DMS153 (cell line): ENCODE data around the gene CACNA2D1.

Experiments used
- DNase-seq: peaks from one replicate; lab custom pipeline; 2025; lab: John Stamatoyannopoulos, UW

The CACNA2D1 gene

DNA sequence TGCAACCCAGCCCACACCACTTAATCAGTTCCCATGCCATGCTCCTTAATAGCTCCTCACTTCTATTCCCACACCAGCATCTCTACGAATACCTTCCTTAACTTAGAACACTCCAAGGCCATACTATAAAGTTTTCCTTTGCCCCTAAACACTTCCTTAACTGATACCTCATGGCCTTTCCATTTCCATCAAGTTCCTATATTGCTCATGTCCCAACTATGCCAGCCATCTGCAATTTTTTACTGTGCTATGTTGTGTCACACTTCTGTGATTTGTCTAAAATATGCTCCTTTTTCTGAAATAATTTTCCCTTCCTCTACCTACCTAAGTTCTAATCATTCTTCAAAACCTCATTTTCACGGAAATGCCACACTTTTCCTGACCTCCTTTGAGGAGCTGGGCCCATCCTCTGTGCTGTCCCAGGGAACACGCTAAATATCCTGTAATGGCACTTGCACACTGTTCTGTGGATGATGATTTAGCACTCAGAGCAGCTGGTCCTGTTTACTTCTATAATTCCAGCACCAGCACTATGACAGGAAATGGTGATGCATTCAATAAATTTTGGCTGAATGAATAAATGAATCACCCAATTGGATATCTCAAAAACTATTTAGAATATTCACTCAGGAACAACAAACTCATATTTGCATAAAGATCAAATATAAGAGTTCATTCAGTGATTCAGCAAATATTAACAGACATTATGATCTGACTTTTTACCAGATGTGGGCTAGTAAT is 407.3 kb downstream of the CACNA2D1 start:
- DNase-seq, result no peak

DNA sequence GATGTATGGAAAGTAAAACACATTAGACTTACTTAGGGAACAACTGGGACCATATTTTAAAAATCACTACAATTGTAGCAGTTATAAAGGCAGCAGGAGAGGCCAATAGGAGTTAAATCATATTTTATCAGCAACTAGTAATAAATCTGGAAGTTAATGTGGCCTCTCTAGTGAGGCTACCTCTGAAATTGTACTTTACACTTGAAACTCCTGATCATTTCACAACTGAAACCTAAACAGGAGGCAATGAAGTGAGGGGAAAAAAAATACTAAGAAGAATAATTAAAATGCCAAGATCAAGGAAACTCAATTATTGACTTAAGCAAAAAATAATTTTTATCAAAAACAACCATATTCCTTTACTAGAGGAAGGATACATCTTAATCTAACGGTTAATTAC is 408.1 kb downstream of the CACNA2D1 start:
- no peak for DNase-seq

DNA sequence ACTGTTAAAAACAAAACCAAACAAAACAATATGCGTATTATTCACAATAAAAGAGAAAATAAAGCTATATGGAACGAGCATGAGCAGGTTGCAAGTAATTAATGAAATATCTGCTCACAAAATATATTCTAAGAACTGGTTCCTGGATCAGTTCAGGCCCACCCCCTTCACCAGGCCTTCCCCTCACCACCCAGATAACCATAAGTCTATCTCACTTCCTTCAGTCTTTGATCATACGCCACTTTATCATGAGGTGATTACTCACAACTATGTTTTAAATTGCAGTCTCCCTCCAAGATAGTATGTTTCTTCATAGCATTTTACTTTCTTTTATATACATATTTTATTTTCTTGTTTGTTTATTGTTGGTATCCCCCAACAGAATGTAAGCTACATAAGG is 410.7 kb downstream of the CACNA2D1 start:
- DNase-seq, result no peak

DNA sequence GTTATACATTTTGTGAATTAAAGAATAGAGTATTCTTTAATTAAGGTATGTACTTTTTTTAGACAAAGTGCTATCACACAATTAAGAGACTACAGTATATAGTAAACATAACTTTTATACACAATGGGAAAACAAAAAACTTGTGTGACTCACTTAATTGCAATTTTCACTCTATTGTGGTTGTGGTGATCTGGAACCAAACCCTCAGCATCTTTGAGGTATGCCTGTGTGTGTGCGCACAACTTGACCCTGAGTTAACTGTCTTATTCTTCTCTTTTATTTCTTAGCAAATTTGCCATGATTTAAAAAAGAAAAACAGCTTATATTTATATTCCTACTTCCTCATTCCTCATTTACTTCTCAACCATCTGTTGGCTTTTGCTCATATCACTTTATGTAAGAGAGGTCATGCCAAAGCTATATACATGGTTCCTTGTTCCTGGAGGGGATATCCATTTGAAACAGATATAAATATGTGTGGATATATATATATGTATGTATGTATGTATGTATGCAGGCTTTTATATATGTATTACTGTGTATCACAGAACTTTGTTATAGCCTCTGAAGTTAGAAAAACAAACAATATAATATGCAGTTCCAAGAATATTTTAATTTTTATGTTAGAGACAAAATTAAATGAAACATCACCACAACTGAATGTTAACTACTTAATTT is 414.2 kb downstream of the CACNA2D1 start:
- DNase-seq, result no peak

DNA sequence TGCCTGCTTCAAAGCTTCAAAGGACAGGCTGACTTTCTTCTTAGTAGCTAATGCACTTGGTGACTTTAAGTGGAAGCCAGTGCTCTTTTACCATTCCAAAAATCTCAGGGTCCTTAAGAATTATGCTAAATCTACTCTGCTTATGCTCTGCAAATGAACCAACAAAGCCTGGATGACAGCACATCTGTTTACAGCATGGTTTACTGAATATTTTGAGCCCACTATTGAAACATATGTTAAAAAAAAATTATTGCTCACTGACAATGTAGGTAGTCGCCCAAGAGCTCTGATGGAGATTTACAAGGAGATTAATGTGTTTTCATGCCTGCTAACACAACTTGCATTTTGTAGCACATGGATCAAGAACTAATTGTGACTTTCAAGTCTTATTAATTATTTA is 415.5 kb downstream of the CACNA2D1 start:
- DNase-seq, result no peak

DNA sequence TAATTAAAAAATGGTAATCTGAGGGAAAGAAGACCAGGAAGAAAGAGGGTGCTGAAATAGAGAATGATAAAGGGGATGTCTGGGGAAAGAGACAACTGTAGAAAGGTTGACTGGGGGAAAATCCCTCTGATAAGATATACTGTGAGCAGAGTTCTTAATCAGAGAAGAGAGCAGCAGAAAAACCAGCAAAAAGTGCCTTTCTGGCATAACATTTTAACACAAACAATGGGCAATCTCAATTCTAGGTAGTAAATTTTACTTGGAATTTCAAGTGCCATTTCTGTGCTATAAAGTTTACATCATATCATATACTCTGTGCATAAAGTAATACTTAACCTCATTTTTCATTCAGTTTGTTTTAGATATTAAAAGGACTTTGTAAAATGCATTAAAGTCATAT is 421.9 kb downstream of the CACNA2D1 start:
- DNase-seq, result no peak

DNA sequence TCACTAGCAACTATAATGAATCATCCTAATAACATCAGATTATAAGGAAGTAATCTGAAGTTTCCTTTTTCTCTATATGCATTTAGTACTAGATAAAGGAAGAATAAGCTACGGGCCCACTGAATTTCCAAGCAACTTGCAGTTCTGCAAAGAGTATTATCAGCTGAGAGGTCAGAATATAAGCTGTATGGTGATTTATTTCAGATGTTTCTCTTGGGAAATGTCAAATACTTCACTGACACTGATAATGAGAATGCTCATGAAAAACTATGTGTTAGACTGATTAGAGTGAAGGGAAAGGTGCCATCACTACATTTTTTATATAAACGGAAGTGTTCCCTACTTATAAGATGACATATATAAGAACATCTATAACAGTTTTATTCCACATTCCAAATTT is 422.5 kb downstream of the CACNA2D1 start:
- DNase-seq, result no peak

DNA sequence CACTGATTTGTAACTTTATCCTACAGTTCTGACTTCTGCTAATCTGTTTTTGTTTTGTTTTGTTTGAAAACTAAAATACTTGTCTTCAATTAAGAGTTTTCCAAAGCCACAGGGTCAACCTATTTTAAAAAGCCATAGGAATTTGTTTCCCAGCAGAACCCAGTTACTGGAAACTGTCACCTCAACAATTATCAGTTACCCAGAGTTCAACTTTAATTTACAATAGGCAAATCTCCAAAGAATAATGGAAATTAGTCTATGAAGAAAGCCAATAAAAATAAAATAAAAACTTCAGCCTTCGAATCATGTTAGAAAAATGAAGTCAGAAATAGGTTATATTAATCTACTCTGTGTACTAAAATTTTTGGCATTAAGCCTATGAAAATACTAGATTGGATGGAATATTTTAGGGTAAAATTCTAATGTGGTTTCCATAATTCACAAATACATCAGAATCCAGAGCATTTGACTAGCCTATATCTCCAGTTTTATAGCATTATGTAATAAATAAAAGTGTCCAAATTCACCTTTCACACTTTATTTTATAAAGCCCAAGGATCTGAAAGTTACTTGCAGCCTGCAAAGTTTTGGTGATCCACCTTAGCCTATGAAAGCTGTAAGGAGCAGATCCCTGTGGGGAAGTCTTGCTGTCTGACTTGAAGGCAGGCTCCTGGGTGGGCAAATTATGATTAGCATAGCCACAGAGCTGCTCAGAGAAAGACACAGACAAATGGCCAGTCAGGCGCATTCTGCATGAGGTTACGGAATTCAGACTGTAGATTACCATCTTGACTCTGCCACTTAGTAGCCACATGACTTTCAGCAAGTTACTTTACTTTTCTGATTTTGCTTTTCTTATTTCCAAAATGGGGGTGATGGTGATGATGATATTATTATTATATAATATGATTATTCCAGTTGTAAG is 423.8 kb downstream of the CACNA2D1 start:
- no peak for DNase-seq

DNA sequence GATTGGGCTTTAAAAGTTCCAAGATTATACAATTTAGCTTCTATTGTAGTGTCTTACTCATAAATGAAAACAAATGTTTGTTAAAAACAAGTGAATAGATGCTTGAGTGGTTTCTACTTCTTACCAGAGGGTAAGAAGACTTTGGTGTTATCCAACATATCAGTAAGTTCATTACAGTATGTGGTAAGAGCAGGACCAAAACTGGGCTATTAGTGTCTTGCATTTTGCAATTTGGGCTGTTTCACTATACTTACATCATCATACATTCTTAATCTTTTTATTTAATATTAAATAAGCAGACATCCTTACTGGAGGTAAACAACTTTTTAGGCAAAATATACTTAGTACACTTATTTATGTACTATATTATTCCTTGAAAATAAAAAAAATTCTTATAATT is 425.4 kb downstream of the CACNA2D1 start:
- no peak for DNase-seq

DNA sequence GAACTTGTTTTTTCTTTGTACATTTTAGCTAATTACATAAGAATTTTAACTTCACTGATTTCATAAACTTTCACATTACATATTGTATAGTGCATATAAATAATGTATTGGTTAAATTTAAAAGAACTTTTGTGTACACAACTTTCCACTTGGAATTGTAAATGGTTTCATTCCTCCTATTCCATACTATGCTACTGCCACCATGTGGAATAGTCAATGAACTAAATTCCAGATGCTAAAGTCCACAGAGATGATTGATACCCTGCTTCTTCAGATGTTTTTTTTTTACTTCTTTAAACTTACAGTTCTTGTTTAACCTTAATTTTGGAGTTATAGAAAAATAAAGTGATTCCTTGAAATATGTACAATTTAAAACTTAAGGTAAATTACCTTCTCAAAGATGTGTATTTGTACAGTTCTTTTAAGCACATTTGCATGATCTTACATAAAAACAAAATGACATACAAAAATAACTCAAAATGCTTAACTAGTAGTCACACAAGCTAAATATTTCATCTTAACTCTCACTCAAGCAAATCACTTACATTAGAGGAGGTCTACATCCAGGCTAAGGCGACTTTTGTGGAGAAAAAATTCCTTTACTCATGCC is 426.1 kb downstream of the CACNA2D1 start:
- no peak for DNase-seq

DNA sequence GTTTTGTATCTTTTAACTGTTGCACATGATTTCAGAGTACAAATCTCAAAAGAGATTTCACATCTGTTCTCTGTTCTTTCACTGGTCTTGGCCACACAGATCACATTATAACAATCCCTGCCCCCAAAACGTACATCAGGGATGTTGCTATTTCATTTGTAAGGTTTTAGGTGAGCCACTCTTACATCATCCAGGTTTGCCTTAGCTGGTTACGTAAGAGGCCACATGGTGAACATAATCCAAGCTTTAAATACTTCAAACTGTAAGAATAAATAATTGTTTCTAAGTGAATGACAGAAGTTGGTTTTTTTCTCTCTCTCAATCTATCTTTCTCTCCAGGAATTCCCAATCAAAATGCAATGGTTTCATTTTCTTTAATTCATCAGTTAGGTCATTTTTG is 427.8 kb downstream of the CACNA2D1 start:
- no peak for DNase-seq

DNA sequence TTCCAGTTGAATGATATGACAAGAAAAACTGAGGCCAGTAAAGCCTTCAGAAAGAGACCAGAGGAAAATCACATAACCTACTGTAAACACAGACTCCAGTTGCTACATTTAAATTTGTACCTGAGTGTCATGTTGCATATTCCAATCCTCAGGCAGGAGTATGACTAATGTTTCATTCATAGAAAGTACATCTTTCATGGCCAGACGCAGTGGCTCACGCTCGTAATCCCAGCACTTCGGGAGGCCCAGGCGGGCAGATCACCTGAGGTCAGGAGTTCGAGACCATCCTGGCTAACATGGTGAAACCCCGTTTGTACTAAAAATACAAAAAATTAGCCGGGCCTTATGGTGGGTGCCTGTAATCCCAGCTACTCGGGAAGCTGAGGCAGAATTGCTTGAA is 429.0 kb downstream of the CACNA2D1 start:
- peak; percentile 6 for DNase-seq

DNA sequence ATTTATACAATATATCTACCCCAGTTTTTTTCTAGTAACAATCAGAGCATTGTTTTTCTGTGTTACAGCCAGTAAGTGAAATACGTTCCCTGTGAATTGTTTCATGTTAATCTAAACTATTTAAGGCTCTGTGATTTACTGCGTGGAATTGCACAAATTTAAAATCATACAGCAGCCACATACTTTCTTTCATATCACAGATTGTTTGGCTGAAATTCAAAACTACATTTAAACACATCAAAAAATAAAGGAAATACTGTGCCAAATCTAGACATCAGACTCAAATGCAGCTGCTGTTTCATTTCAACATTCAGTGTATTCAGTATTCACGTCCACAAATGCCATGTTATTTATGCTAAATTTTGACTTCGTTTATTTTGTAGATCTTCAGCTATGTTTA is 431.1 kb downstream of the CACNA2D1 start:
- no peak for DNase-seq

DNA sequence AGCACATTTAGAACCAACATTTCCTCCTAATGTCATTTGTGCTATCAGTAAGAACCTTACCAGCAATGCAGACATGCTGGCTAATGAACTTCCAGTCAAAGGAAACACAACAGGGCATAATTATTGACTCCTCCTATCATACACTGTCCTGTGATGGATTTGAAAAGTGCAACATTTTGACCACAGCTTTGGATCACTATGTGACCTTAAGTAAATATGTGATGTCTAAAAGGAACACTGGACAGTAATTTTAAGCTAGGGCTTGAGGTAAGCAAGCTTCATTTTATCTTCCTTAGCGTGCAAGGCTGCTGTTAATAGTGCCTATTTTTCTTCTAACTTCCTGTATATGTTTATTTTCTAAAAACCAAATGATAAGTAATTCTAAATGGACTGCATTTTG is 433.2 kb downstream of the CACNA2D1 start:
- no peak for DNase-seq

DNA sequence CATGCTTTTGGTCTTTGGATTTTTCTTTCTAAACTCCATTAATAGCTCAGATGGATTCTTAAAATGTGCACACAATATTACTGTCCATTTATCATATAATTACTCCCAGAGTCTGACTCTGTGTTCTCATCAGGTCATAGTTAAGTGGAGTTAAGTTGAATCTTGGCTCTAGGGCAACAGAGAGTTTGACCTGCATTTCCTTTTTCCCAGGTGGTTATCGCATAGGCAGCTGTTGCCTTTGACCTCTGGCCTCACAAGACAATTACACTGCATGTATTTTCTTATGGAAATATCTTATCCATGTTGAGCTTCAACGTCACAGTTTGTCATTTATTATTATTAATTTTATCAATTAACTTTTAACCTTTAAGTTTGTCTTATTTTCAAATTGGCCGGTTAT is 436.3 kb downstream of the CACNA2D1 start:
- no peak for DNase-seq

DNA sequence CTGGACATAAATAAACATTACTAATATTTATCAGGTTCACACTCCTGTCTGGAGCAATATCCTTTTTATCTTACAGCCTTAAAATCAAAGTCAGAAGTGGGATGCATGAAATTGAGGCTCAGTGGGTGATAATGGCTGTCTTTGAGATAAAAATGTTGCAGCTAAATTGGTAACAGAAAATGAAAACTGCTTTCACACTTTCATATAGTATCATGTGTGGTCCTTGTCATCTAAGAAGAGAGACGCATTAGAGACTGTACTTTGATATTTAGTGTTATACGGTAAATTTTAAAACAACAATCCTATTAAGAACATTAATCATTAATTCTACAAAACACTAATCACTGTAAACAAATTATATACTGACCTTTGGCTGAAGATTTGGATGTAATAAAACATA is 438.5 kb downstream of the CACNA2D1 start:
- DNase-seq, result no peak

DNA sequence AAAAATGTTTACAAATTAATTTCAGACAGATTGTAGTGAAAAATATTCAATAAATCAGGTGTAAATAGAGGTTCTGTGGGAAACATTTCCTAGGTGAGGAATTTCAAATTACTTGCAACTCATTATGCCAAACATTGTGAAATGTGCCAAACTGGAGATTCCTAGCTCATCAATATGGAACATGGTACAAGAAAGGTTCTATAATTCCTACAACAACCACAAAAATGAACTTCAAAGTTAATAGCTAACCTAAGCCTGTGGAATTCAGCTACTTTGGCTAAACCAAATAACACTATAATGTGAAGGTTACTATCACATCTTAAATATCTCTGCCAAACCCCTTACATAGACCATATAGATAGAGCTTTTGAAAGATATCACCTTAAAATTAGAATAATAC is 450.4 kb downstream of the CACNA2D1 start:
- DNase-seq, result no peak

DNA sequence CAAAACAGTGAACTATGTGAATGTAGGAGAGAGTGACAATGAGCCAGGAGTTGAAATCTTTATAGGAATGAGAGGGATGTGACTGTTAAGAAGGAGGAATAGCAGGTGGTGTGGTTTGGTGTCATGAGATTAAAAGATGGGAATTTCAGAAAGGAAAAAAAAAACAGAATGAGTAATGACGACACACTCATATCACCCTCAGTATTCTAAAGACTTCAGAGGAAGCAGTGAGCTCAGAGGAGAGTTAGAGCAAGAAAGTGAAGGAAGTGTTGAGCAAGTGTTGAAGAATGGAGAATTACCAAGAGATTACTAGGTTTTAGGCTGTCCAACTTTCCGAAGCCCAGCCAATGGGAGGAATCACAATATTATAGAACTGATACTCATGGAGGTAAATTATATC is 453.2 kb downstream of the CACNA2D1 start:
- DNase-seq, result no peak

DNA sequence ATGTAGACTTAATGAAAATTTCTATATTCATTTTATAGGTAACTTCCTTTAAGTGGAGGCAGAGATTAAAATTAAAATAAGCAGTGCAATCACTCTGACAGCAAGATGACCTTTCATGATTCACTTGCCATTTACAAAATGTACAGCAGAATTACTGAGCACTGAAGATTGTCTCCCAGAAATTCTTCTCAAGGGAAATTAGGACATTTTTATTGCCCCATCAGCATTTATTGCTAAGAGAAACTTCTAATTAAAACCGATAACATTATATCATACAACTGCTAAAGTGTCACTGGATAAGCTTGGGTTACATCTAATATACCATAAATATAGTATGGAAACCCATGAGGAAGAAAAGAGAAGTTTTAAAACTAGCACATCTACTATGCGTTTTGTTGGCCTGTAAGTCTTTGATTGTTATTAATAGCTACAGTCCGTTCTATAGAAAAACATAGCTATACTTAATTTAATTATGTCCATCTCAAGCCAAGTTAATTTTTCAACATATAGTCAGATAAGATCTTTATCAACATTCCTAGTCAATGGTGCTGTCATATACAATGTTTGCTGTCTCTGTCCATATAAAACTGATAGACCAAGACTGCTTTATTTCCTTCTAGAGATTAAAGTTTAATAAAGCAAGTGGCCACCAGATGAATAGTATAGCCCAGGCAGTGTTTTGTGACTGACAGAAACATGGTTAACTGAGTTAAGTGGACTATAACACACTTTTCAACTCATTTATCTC is 456.7 kb downstream of the CACNA2D1 start:
- DNase-seq, result no peak

DNA sequence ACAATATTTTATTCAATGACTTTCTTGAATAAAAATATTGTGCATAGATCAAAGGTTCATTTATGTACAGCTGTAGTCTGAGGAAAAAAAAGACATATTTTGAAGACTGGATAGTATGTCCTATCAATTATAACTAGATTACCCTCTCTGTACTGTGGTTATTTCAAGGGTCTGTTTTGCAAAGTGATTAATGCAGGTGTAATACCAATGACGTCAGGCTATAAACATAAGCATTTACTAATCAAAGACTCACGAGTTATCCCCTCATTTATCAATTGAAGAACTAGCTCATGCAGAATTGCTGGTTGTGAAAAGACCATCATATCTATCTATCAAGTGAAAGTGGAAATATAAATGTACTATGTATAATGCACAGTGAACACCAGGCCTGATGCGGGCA is 460.2 kb downstream of the CACNA2D1 start:
- no peak for DNase-seq

DNA sequence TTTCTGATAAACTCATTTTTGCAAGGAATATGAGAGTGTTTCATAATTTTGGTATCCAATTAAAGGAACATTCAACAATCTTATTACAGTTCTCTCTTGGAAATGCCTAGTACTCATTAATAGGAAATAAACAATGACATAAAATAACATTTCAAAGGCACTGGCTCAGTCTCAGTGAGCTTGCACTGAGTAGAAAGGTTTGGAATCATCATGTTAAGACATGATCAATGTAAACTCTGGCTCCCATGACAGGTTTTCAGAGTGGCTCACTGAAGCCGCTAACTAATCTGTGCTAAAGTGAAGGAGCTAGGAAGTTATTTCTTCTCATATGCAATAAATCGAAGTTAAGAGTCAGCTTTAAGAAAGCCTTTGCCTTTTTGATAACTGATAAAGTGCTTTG is 470.5 kb downstream of the CACNA2D1 start:
- DNase-seq, result no peak

DNA sequence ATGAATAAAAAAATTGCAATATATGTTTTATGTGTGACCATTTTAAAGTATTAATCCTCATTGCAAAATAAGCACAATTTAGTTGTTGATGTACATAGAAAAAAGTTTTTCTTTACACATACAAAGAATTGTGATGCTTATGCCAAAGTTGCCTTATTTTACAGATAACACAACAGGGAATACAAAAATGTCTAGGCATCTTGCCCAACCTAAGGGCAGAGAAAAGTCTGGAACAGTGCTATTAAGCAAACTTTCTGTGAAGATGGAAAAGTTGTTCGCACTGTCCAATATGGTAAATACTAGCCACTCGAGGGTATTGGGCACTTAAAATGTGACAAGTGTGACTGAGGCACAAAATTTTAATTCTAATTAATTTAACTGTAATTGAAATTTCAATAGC is 483.6 kb downstream of the CACNA2D1 start:
- DNase-seq, result no peak
